Measurements from ENCODE around the gene F2RL3. TPM values are rescaled to one million over a fixed set of nuclear protein-coding genes. Genes with fewer than 3 reads are reported as not detected.

Gene F2RL3
- total and polyA plus RNA-seq, 9 of the 15 experiments (the other 6 are each of a cell fraction or from before 2014, with no cell fraction given) = 1.4 to 27.6 (median 11.9) TPM

DNA sequence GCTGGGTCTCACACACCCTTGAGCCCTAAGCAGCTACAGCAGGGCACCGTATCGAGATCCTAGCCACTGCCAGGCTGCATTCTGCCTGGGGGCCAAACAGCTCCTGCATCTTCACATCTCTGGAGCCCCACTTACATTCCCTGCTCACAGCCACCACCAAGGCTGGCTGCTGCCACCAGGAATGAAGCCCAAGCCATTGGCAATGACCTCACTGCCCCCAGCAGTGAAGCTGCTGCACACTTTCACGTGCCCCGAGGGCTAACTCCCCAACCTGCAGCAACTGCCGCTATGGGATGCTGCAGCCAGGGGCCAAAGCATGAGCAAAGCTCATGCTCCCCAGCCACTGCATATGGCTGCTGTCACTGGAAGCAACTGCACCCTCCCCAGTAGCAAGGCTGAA, 42.0 kb downstream of the F2RL3 start:
- FAIRE-seq = no peak
- Histone ChIP-seq H3K4me1 (replicated peaks in 1 of 2; ENCODE audit: control insufficient read depth in 2 of 2, insufficient read depth in 2 of 2, low read length in 2 of 2) (no peaks in the 10 kb centered on the region), H3K9me1 (ENCODE audit: control insufficient read depth, insufficient read depth, low read length) (no peaks in the 10 kb centered on the region), H3K9ac (ENCODE audit: insufficient read depth in 1 of 2, low read depth in 2 of 2, low read length in 2 of 2) (no peak overlapping the region), H3K4me3 (no peak overlapping the region), H3K79me2 (ENCODE audit: control insufficient read depth, insufficient read depth, low read length) (no peaks in the 10 kb centered on the region), H4K20me1 (replicated peaks; ENCODE audit: control insufficient read depth, insufficient read depth, low read length) (no peaks in the 10 kb centered on the region), H3K4me2 (ENCODE audit: insufficient read depth, low read length) (no peak overlapping the region), H3K27me3 (ENCODE audit: control insufficient read depth in 2 of 2, insufficient read depth in 2 of 2, low read length in 2 of 2) (peaks cover 10 to 33% of the 10 kb centered on the region in 2 experiments; a peak in 4 of 5 replicates), H3K9me3 (replicated peaks; ENCODE audit: control insufficient read depth, insufficient read depth, low read depth, low read length) (no peaks in the 10 kb centered on the region), H2AFZ (ENCODE audit: low read depth, low read length) (no peak overlapping the region), H3K36me3 (ENCODE audit: control insufficient read depth, insufficient read depth, low read length) (no peaks in the 10 kb centered on the region), H3K27ac (ENCODE audit: extremely low read depth, low read depth, low read length) (no peak overlapping the region)
- ChIA-PET CTCF (ENCODE audit: low intra/inter-chr PET ratio) (no interaction called here), POLR2A (no interaction called here)
- WGBS (ENCODE audit: insufficient coverage, low coverage, missing lambda C conversion rate) = 1% methylated on average over 5 of the region's 5 CpGs
- ATAC-seq = no peak
- no TSS peak for BruUV-seq (replicated peaks)
- no peak for TF ChIP-seq NEUROD1 (IDR thresholded peaks at IDR 0.05; ENCODE audit: borderline replicate concordance, low read depth, low read length, partially characterized antibody)
- TF ChIP-seq, protein P1, sequence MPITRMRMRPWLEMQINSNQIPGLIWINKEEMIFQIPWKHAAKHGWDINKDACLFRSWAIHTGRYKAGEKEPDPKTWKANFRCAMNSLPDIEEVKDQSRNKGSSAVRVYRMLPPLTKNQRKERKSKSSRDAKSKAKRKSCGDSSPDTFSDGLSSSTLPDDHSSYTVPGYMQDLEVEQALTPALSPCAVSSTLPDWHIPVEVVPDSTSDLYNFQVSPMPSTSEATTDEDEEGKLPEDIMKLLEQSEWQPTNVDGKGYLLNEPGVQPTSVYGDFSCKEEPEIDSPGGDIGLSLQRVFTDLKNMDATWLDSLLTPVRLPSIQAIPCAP (CRISPR knock-in tag; IDR thresholded peaks at IDR 0.05; ENCODE audit: borderline replicate concordance) = no peak
- no peak for TF ChIP-seq NR4A1 (CRISPR knock-in tag; IDR thresholded peaks at IDR 0.05)
- no peak for TF ChIP-seq NR4A1 (tag; IDR thresholded peaks at IDR 0.05)
- no peak for TF ChIP-seq CREBBP (IDR thresholded peaks at IDR 0.05; ENCODE audit: low read depth, low read length)
- no peak for TF ChIP-seq KDM2B (CRISPR knock-in tag; IDR thresholded peaks at IDR 0.05)
- no peak for TF ChIP-seq CREM (IDR thresholded peaks at IDR 0.05; ENCODE audit: low read depth)
- TF ChIP-seq, protein P2, sequence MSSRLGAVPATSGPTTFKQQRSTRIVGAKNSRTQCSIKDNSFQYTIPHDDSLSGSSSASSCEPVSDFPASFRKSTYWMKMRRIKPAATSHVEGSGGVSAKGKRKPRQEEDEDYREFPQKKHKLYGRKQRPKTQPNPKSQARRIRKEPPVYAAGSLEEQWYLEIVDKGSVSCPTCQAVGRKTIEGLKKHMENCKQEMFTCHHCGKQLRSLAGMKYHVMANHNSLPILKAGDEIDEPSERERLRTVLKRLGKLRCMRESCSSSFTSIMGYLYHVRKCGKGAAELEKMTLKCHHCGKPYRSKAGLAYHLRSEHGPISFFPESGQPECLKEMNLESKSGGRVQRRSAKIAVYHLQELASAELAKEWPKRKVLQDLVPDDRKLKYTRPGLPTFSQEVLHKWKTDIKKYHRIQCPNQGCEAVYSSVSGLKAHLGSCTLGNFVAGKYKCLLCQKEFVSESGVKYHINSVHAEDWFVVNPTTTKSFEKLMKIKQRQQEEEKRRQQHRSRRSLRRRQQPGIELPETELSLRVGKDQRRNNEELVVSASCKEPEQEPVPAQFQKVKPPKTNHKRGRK (tag; IDR thresholded peaks at IDR 0.05) = no peak
- TF ChIP-seq, protein P3, sequence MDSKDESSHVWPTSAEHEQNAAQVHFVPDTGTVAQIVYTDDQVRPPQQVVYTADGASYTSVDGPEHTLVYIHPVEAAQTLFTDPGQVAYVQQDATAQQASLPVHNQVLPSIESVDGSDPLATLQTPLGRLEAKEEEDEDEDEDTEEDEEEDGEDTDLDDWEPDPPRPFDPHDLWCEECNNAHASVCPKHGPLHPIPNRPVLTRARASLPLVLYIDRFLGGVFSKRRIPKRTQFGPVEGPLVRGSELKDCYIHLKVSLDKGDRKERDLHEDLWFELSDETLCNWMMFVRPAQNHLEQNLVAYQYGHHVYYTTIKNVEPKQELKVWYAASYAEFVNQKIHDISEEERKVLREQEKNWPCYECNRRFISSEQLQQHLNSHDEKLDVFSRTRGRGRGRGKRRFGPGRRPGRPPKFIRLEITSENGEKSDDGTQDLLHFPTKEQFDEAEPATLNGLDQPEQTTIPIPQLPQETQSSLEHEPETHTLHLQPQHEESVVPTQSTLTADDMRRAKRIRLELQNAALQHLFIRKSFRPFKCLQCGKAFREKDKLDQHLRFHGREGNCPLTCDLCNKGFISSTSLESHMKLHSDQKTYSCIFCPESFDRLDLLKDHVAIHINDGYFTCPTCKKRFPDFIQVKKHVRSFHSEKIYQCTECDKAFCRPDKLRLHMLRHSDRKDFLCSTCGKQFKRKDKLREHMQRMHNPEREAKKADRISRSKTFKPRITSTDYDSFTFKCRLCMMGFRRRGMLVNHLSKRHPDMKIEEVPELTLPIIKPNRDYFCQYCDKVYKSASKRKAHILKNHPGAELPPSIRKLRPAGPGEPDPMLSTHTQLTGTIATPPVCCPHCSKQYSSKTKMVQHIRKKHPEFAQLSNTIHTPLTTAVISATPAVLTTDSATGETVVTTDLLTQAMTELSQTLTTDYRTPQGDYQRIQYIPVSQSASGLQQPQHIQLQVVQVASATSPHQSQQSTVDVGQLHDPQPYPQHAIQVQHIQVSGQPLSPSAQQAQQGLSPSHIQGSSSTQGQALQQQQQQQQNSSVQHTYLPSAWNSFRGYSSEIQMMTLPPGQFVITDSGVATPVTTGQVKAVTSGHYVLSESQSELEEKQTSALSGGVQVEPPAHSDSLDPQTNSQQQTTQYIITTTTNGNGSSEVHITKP (IDR thresholded peaks at IDR 0.05; ENCODE audit: partially characterized antibody) = no peak
- TF ChIP-seq, protein P4, sequence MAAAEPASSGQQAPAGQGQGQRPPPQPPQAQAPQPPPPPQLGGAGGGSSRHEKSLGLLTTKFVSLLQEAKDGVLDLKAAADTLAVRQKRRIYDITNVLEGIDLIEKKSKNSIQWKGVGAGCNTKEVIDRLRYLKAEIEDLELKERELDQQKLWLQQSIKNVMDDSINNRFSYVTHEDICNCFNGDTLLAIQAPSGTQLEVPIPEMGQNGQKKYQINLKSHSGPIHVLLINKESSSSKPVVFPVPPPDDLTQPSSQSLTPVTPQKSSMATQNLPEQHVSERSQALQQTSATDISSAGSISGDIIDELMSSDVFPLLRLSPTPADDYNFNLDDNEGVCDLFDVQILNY (CRISPR knock-in tag; IDR thresholded peaks at IDR 0.05) = no peak
- TF ChIP-seq, protein P5, sequence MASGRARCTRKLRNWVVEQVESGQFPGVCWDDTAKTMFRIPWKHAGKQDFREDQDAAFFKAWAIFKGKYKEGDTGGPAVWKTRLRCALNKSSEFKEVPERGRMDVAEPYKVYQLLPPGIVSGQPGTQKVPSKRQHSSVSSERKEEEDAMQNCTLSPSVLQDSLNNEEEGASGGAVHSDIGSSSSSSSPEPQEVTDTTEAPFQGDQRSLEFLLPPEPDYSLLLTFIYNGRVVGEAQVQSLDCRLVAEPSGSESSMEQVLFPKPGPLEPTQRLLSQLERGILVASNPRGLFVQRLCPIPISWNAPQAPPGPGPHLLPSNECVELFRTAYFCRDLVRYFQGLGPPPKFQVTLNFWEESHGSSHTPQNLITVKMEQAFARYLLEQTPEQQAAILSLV (tag; IDR thresholded peaks at IDR 0.05) = no peak
- DNase-seq (ENCODE audit: extremely low read depth in 1 of 4, low spot score in 3 of 4) = no peak
- intact Hi-C loops (cut with micrococcal nuclease) = no loop called here
- in situ Hi-C loops (cut with MboI) = no loop called here
